RWPE2 (cell line): Measurements from ENCODE around the gene GINM1.

Experiments used
- ATAC-seq: fragments of 200-7000 bp; cut with Tn5 transposase; 3 replicates; pipeline ENCODE4 v1.9.1; 2021; ENCODE audit warnings: low read depth
- DNase-seq: peaks from one replicate; pipeline ENCODE4 v3.0.0-alpha.2; 2020; ENCODE audit warnings: low spot score
- H3K27ac ChIP-seq: fragments of 450-650 bp; 2 replicates; pipeline ENCODE4 v1.5.1; 2017; ENCODE audit warnings: mild to moderate bottlenecking; ENCODE audit not compliant: poor library complexity, severe bottlenecking
- H3K27me3 ChIP-seq: fragments of 250-450 bp; sonication (Bioruptor Pico); 2 replicates; pipeline ENCODE4 v1.5.1; 2021; ENCODE audit warnings: mild to moderate bottlenecking, moderate library complexity; ENCODE audit not compliant: insufficient read depth, poor library complexity, severe bottlenecking
- H3K36me3 ChIP-seq: fragments of 250-450 bp; sonication (Bioruptor Pico); 2 replicates; pipeline ENCODE4 v1.5.1; 2020; ENCODE audit warnings: low read depth, mild to moderate bottlenecking, moderate library complexity
- H3K4me1 ChIP-seq: fragments of 250-450 bp; sonication (Bioruptor Pico); 2 replicates; pipeline ENCODE4 v1.5.1; 2021; ENCODE audit warnings: mild to moderate bottlenecking, moderate library complexity; ENCODE audit not compliant: insufficient read depth, poor library complexity, severe bottlenecking
- H3K4me3 ChIP-seq: fragments of 250-450 bp; sonication (Bioruptor Pico); 2 replicates; pipeline ENCODE4 v1.5.1; 2021; ENCODE audit warnings: mild to moderate bottlenecking, moderate library complexity; ENCODE audit not compliant: severe bottlenecking
- H3K9me3 ChIP-seq: fragments of 250-450 bp; sonication (Bioruptor Pico); 2 replicates; pipeline ENCODE4 v1.5.1; 2021; ENCODE audit warnings: mild to moderate bottlenecking, moderate library complexity; ENCODE audit not compliant: severe bottlenecking
- CTCF ChIP-seq: fragments of 450-650 bp; IDR thresholded peaks from one replicate; pipeline ENCODE4 v1.5.1; 2017; ENCODE audit warnings: mild to moderate bottlenecking, moderate library complexity; ENCODE audit not compliant: poor library complexity, severe bottlenecking

The GINM1 gene

GRCh38 chr6:149586149-149586548, 20.0 kb downstream of the GINM1 start:
- DNase-seq = no peak
- no peak overlapping the region for H3K27ac ChIP-seq
- no peaks in the 10 kb centered on the region for H3K27me3 ChIP-seq
- no peak overlapping the region for H3K4me3 ChIP-seq
- H3K4me1 ChIP-seq = peaks cover 4% of the 10 kb centered on the region
- H3K9me3 ChIP-seq = no peaks in the 10 kb centered on the region
- no peak for ATAC-seq
- no peak for TF ChIP-seq CTCF
- peaks cover 77% of the 10 kb centered on the region for H3K36me3 ChIP-seq

GRCh38 chr6:149592983-149593382, 26.8 kb downstream of the GINM1 start:
- H3K9me3 ChIP-seq = no peaks in the 10 kb centered on the region
- no peak overlapping the region for H3K4me3 ChIP-seq
- TF ChIP-seq CTCF = no peak
- peaks cover 75% of the 10 kb centered on the region for H3K36me3 ChIP-seq
- no peaks in the 10 kb centered on the region for H3K27me3 ChIP-seq
- H3K27ac ChIP-seq = no peak overlapping the region
- no peaks in the 10 kb centered on the region for H3K4me1 ChIP-seq
- DNase-seq (no peak), ATAC-seq (no peak)

GRCh38 chr6:149593408-149593807, 27.2 kb downstream of the GINM1 start:
- TF ChIP-seq CTCF = no peak
- DNase-seq (no peak), ATAC-seq (no peak)
- no peaks in the 10 kb centered on the region for H3K4me1 ChIP-seq
- no peaks in the 10 kb centered on the region for H3K27me3 ChIP-seq
- no peak overlapping the region for H3K4me3 ChIP-seq
- peaks cover 76% of the 10 kb centered on the region for H3K36me3 ChIP-seq
- no peak overlapping the region for H3K27ac ChIP-seq
- H3K9me3 ChIP-seq = no peaks in the 10 kb centered on the region

GRCh38 chr6:149600508-149600907, 34.3 kb downstream of the GINM1 start:
- no peak for TF ChIP-seq CTCF
- no peak overlapping the region for H3K27ac ChIP-seq
- H3K4me1 ChIP-seq = no peaks in the 10 kb centered on the region
- peaks cover 59% of the 10 kb centered on the region for H3K36me3 ChIP-seq
- H3K9me3 ChIP-seq = no peaks in the 10 kb centered on the region
- no peak for DNase-seq
- ATAC-seq = no peak
- no peak overlapping the region for H3K4me3 ChIP-seq
- no peaks in the 10 kb centered on the region for H3K27me3 ChIP-seq

GRCh38 chr6:149608381-149608982, 42.3 kb downstream of the GINM1 start:
- Histone ChIP-seq H3K4me3 (no peak overlapping the region), H3K36me3 (peaks cover 10% of the 10 kb centered on the region), H3K9me3 (no peaks in the 10 kb centered on the region), H3K27ac (no peak overlapping the region), H3K4me1 (no peaks in the 10 kb centered on the region), H3K27me3 (no peaks in the 10 kb centered on the region)
- DNase-seq (no peak), ATAC-seq (no peak)
- no peak for TF ChIP-seq CTCF
